ENCODE measurements around the gene TICAM1. TPM values are rescaled to one million over a fixed set of nuclear protein-coding genes. Genes with fewer than 3 reads are reported as not detected.
A peak's percentile ranks its signal among the peaks of the same experiment; 100 is the strongest.
"Not testable (repeated sequence)": the region's sequence is repeated elsewhere in the genome, so short reads cannot be mapped to it uniquely, and the experiment has no call there.

The TICAM1 gene
- total and polyA plus RNA-seq, 4 donors, result 2.1 to 8.6 (median 5.5) TPM

GRCh38 chr19:4823577-4823976 lies 7.9 kb downstream of the TICAM1 start:
- WGBS, result 82% methylated on average over 6 of the region's 6 CpGs
- no peak overlapping the region for H3K4me3 ChIP-seq (ENCODE audit: low read depth in 1 of 3, low read length in 3 of 3)
- H3K36me3 ChIP-seq (ENCODE audit: control insufficient read depth in 4 of 4, insufficient read depth in 3 of 4, low read depth in 1 of 4, low read length in 3 of 4), result peaks cover 0 to 3% (median 1%) of the 10 kb centered on the region in 4 donors
- H3K27ac ChIP-seq (ENCODE audit: low read depth in 1 of 2, low read length in 2 of 2), result no peak overlapping the region
- H3K9me3 ChIP-seq (ENCODE audit: control insufficient read depth in 4 of 4, low read length in 3 of 4), result no peaks in the 10 kb centered on the region
- no peaks in the 10 kb centered on the region for H3K27me3 ChIP-seq (ENCODE audit: control insufficient read depth in 4 of 4, insufficient read depth in 4 of 4, low read length in 3 of 4)
- H3K4me1 ChIP-seq (ENCODE audit: control insufficient read depth in 4 of 4, insufficient read depth in 4 of 4, low read length in 3 of 4), result peaks cover 6 to 11% (median 9%) of the 10 kb centered on the region in 4 donors
- no peak overlapping the region for H3K9ac ChIP-seq (ENCODE audit: low read depth in 1 of 2, low read length in 2 of 2)
- TF ChIP-seq SP1 (IDR thresholded peaks at IDR 0.05), result no peak
- no peak for TF ChIP-seq JUND (IDR thresholded peaks at IDR 0.05)
- TF ChIP-seq HNF4G (IDR thresholded peaks at IDR 0.05), result no peak
- no peak for TF ChIP-seq REST (IDR thresholded peaks at IDR 0.05)
- TF ChIP-seq RAD21 (IDR thresholded peaks at IDR 0.05), result no peak
- no peak for TF ChIP-seq EGR1 (IDR thresholded peaks at IDR 0.05; ENCODE audit: low read depth in 2 of 2)
- no peak for TF ChIP-seq TAF1 (conservative IDR thresholded peaks at IDR 0.05)
- no peak for TF ChIP-seq YY1 (IDR thresholded peaks at IDR 0.05)
- TF ChIP-seq RXRA (IDR thresholded peaks at IDR 0.05), result no peak
- TF ChIP-seq MAX (IDR thresholded peaks at IDR 0.05), result no peak
- TF ChIP-seq CTCF (IDR thresholded peaks at IDR 0.05; ENCODE audit: low read depth, low read length, missing input control), result no peak
- no peak for TF ChIP-seq FOXA1 (IDR thresholded peaks at IDR 0.05)
- no peak for TF ChIP-seq FOXA2 (IDR thresholded peaks at IDR 0.05)
- TF ChIP-seq GABPA (IDR thresholded peaks at IDR 0.05 in 1 of 2, conservative IDR thresholded peaks at IDR 0.05 in 1 of 2), result no peak
- TF ChIP-seq NR2F2 (IDR thresholded peaks at IDR 0.05), result no peak
- DNase-seq (ENCODE audit: low spot score), result no peak

DNA sequence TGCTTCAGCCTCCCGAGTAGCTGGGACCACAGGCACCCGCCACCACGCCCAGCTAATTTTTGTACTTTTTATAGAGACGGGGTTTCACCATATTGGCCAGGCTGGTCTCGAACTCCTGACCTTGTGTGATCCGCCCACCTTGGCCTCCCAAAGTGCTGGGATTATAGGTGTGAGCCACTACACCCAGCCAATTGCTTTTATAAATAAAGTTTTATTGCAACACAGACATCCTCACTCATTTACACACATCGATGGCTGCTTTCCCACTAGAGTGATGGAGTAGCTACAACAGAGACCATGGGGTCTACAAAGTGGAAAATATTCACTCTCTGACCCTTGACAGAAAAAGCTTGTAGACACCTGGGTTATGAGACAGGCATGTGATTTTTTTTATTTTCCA lies 9.2 kb downstream of the TICAM1 start:
- H3K4me3 ChIP-seq (ENCODE audit: low read depth in 1 of 3, low read length in 3 of 3); H3K4me1 ChIP-seq (ENCODE audit: control insufficient read depth in 4 of 4, insufficient read depth in 4 of 4, low read length in 3 of 4); H3K9ac ChIP-seq (ENCODE audit: low read depth in 1 of 2, low read length in 2 of 2); H3K27me3 ChIP-seq (ENCODE audit: control insufficient read depth in 4 of 4, insufficient read depth in 4 of 4, low read length in 3 of 4); DNase-seq (ENCODE audit: low spot score); H3K9me3 ChIP-seq (ENCODE audit: control insufficient read depth in 4 of 4, low read length in 3 of 4): not testable (repeated sequence)
- 96% methylated on average over 7 of the region's 7 CpGs for WGBS
- peak overlapping the region in 1 of 2 donors; percentile 25 for H3K27ac ChIP-seq (ENCODE audit: low read depth in 1 of 2, low read length in 2 of 2)
- H3K36me3 ChIP-seq (ENCODE audit: control insufficient read depth in 4 of 4, insufficient read depth in 3 of 4, low read depth in 1 of 4, low read length in 3 of 4), result peaks cover 2 to 12% (median 3%) of the 10 kb centered on the region in 4 donors

GRCh38 chr19:4821265-4821664 lies 10.2 kb downstream of the TICAM1 start:
- DNase-seq (ENCODE audit: low spot score), result no peak
- TF ChIP-seq CTCF (IDR thresholded peaks at IDR 0.05; ENCODE audit: low read depth, low read length, missing input control), result no peak
- TF ChIP-seq HNF4G (IDR thresholded peaks at IDR 0.05), result no peak
- TF ChIP-seq JUND (IDR thresholded peaks at IDR 0.05), result no peak
- TF ChIP-seq YY1 (IDR thresholded peaks at IDR 0.05), result no peak
- TF ChIP-seq RAD21 (IDR thresholded peaks at IDR 0.05), result no peak
- no peak for TF ChIP-seq TAF1 (conservative IDR thresholded peaks at IDR 0.05)
- Histone ChIP-seq H3K4me1 (ENCODE audit: control insufficient read depth in 4 of 4, insufficient read depth in 4 of 4, low read length in 3 of 4) (peaks cover 0 to 7% (median 2%) of the 10 kb centered on the region in 4 donors), H3K9me3 (ENCODE audit: control insufficient read depth in 4 of 4, low read length in 3 of 4) (no peaks in the 10 kb centered on the region), H3K36me3 (ENCODE audit: control insufficient read depth in 4 of 4, insufficient read depth in 3 of 4, low read depth in 1 of 4, low read length in 3 of 4) (peaks cover 3 to 17% (median 5%) of the 10 kb centered on the region in 4 donors), H3K4me3 (ENCODE audit: low read depth in 1 of 3, low read length in 3 of 3) (no peak overlapping the region), H3K9ac (ENCODE audit: low read depth in 1 of 2, low read length in 2 of 2) (no peak overlapping the region), H3K27me3 (ENCODE audit: control insufficient read depth in 4 of 4, insufficient read depth in 4 of 4, low read length in 3 of 4) (no peaks in the 10 kb centered on the region), H3K27ac (ENCODE audit: low read depth in 1 of 2, low read length in 2 of 2) (no peak overlapping the region)
- 68% methylated on average over 4 of the region's 4 CpGs for WGBS

All from liver (tissue), 9 donors.